ENCODE data around the gene SLC12A4.
A peak's percentile ranks its signal among the peaks of the same experiment; 100 is the strongest.
"Not testable (repeated sequence)": the region's sequence is repeated elsewhere in the genome, so short reads cannot be mapped to it uniquely, and the experiment has no call there.

SLC12A4 gene

DNA sequence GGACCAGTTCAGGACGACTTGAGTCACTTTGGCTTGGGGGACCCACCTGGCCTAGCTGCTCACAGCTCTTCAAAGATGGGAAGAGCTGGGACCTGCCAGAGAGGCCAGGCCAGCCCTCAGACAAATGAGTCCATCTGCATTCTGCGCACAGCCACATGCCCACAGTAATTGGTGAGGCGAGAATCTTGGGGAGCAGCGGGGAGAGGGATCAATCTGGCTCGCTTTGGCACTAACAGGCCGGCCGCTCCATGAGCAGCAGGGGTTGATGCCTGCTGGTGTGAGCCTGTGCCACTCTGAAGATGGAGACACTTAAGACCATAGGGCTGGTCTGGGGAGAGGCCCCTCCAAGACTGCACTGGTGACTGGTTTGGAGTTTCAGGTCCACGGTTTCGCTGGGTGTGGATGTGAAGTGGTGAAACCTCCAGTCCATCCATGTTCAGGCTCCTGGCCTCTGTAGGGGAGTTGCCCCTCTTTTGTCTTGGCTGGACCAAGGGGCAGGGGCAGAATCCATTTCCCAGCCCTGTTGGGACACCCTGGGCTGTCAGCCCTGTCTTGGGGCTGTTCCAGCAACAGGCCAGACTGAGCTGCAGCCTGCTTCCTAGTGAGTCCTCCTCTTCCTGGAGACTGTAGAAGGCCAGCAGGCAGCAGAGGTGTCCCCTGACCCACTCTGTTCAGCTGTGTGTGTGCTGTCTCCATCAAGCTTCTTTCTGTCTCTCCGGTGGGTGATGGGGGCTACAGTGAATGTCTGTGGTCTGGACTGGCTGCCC is 44.1 kb downstream of the SLC12A4 start:
- DNase-seq = no peak

GRCh38 chr16:67923414-67924116 is 44.9 kb downstream of the SLC12A4 start:
- DNase-seq = peak; percentile 89

DNA sequence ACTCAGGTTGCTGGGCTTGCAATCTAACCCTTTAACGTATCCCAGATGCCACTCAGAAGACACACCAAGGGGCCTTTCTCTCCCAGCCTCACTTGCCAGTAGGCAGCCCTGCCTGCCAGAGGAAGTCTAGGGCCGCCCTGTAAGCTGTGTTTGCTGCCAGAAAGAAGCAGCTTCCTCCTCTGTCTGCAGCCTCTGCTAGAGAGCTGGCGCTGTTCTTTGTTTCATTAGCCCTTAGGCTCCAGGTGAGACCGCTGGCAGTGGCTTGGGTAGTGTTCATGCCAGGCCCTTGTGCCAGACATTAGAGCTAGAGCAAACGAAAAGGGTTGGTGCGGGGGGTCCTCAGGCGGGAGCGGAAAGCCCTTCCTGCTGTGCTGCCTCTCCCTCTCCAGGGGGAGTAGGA is 45.7 kb downstream of the SLC12A4 start:
- peak; percentile 99 for DNase-seq

DNA sequence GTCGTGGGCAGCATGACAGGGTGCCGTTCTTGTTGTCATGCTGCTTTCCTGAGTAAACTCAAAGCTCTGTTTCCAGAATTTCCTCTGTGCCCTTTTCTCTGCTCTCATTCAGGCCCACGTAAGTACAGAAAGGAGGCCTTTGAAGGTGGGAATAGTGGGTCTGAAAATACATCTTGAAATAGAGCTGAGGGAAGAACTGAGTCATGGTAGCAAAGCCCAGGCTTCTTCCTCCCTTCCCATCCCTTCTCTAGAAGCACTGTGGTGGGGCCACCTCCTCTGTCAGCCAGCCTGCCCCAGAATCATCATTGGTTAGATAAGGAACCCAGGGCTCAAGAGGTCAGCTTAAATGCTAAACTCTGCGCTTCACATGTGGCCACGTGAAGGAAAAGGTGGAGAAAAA is 46.2 kb downstream of the SLC12A4 start:
- DNase-seq = peak; percentile 27

DNA sequence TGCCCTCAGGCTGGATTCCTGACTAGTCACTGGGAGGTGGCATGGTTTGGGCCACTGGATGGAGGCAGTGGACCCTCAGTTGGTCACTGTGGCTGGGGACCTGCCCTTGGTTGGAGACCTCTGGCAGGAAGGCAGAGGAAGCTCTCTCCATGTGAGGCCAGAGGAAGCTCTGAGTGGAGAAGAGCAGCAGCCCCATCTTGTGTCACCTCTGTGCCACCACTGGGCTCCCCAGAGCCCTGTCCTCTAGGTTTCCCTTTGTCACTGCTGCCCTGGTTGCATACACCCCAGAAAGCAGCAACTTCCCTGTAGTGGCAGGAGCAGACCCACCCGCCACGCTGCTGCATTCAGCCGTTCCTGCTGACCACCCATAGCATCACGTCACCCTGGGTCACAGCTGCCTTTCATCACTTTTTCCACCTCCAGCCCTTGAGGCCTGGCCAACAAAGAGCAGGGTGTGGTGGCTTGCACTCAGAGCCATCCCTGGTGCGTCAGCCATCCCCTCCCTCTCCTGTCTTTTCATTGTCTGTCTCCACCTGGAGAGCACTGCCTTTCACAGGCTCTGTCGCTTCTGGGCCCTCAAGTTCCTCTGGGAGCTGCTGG is 48.7 kb downstream of the SLC12A4 start:
- DNase-seq = no peak

GRCh38 chr16:67917852-67918236 is 50.6 kb downstream of the SLC12A4 start:
- peak; percentile 35 for DNase-seq

GRCh38 chr16:67917140-67917851 is 51.1 kb downstream of the SLC12A4 start:
- DNase-seq = peak; percentile 73

- no peak for DNase-seq
Measured at GRCh38 chr16:67915831-67916723, 52.4 kb downstream of the SLC12A4 start.

- not testable (repeated sequence) for DNase-seq
Measured at GRCh38 chr16:67915496-67915769, 53.0 kb downstream of the SLC12A4 start.

- DNase-seq = no peak
Measured at GRCh38 chr16:67914758-67915495, 53.5 kb downstream of the SLC12A4 start.

GRCh38 chr16:67910158-67910557 is 58.3 kb downstream of the SLC12A4 start:
- peak; percentile 8 for DNase-seq

- DNase-seq = no peak
Measured at GRCh38 chr16:67909056-67909742, 59.2 kb downstream of the SLC12A4 start.

DNA sequence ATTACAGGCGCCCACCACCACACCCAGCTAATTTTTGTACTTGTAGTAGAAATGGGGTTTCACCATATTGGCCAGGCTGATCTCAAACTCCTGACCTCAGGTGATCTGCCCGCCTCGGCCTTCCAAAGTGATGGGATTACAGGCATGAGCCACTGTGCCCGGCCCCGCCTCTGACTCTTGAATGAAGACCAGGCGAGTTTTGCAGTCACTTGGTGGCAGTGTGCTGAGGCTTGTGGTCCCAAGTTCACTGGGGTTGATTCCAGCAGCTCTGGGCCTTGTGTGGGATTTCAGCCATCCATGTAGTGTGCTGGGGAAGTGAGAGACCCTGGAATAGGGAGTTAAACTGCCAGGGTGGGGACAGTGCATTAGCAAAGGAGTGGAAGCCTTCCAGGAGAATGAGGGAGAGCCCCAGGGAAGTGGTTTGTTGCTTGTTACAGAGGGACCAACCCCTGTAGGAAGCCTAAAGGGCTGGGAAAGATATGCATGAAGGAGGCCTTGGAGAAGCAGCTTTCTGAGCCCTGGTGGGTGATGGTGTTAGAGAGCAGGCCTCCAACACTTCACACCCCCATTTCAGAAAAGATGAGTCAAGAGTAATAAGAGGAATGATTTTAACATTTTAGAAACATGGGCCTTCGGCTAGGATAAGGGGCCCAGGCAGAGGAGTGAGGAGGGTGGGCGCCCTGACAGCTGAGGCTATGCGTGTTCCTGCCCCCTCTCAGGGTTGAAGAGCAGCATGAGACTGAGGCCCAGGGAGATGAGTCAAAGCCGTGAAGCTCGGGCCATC is 60.8 kb downstream of the SLC12A4 start:
- no peak for DNase-seq

DNA sequence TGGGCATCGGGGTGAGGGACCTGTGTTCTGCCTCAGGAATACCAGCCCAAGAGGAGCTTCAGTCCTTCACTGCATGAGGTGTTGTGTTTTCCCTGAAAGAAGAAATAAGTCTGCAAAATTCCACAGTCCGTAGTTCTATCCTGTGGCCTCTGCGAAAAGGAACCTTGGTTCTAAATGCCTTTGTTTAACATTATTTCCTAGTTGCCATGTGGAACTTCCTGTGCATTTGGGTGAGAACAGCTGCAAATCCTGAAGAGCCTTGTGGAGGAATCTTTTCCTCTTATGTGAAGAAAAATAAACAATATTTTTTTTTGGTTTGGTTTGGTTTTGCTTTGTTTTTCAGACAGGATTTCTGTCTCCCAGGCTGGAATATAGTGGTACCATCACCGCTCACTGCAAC is 65.6 kb downstream of the SLC12A4 start:
- DNase-seq = no peak

- no peak for DNase-seq
Measured at GRCh38 chr16:67901734-67902133, 66.7 kb downstream of the SLC12A4 start.

DNA sequence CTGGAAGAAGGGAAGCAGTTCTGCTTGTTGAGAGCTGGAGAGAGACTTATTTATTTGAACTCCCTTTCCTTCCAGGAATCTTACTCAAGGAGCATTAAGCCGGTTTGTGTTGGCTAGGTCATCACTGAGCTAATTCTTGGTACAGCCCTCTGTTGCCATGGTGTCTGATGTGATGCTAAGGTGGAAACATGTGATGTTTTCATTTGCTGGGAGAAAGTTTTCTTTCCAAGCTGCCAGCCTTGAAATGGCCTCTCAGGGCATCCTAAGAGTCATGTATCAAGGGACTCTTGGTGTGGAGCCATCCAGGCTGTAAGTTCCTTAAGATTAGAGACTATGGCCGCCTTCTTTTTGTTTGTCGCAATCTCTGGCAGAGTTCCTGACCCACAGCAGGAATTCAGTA is 71.2 kb downstream of the SLC12A4 start:
- DNase-seq = no peak

GRCh38 chr16:67893743-67894399 is 74.6 kb downstream of the SLC12A4 start:
- DNase-seq = no peak

All from NCI-H1092 treated with DMSO at 0.1 percent for 48 hours (cell line).